GM12873 (cell line): ENCODE data around the gene SCAMP5.

Experiments used
- TF ChIP-seq, protein P1 (sequence below): IDR thresholded peaks from 2 replicates; pipeline ENCODE4 v1.5.1; 2012; ENCODE audit warnings: low read depth, mild to moderate bottlenecking, moderate library complexity, low read length, control low read depth; ENCODE audit not compliant: insufficient read depth; ENCODE audit errors: missing control alignments

Gene SCAMP5

DNA sequence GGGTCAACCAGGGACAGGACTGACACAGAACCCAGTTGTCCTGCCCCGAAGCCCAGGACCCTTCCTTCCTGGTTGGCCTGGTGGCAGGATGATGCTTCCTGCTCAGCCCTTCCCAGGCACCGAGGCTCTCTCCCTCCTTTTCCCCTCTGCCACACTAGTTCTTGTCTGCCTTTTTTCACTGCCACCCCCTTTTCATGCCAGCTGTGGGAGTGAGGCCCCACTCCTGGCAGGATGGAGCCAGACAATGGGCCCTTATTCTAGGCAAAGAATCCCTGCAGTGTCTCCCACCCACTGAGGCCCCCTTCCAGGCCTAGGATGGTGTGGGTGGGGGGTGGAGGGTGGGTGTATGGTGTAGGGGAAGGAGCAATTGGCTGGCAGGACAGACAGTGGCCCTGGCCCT lies 1.1 kb upstream of the SCAMP5 start:
- TF ChIP-seq, protein P1, sequence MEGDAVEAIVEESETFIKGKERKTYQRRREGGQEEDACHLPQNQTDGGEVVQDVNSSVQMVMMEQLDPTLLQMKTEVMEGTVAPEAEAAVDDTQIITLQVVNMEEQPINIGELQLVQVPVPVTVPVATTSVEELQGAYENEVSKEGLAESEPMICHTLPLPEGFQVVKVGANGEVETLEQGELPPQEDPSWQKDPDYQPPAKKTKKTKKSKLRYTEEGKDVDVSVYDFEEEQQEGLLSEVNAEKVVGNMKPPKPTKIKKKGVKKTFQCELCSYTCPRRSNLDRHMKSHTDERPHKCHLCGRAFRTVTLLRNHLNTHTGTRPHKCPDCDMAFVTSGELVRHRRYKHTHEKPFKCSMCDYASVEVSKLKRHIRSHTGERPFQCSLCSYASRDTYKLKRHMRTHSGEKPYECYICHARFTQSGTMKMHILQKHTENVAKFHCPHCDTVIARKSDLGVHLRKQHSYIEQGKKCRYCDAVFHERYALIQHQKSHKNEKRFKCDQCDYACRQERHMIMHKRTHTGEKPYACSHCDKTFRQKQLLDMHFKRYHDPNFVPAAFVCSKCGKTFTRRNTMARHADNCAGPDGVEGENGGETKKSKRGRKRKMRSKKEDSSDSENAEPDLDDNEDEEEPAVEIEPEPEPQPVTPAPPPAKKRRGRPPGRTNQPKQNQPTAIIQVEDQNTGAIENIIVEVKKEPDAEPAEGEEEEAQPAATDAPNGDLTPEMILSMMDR: no peak

DNA sequence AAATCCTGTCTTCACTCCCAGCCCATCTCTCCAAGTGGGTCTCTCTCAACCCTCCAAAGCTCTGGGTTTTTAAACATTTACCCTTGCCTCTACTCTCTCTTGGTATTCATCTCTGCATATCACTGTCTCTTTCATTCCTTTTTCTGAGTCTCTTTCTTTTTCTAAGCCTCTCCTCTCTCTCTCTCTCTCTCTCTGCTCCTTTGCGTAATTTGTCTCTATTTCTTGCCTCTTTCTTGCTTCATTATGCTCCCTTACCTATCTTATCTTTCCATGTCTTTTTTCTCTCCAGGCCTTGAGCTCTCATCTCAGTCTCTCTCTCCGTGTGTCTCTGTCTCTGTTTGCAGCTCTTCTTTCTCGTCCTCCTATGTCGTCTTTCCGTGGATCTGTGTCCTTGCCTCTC lies 678 bp upstream of the SCAMP5 start:
- TF ChIP-seq, protein P1: no peak

DNA sequence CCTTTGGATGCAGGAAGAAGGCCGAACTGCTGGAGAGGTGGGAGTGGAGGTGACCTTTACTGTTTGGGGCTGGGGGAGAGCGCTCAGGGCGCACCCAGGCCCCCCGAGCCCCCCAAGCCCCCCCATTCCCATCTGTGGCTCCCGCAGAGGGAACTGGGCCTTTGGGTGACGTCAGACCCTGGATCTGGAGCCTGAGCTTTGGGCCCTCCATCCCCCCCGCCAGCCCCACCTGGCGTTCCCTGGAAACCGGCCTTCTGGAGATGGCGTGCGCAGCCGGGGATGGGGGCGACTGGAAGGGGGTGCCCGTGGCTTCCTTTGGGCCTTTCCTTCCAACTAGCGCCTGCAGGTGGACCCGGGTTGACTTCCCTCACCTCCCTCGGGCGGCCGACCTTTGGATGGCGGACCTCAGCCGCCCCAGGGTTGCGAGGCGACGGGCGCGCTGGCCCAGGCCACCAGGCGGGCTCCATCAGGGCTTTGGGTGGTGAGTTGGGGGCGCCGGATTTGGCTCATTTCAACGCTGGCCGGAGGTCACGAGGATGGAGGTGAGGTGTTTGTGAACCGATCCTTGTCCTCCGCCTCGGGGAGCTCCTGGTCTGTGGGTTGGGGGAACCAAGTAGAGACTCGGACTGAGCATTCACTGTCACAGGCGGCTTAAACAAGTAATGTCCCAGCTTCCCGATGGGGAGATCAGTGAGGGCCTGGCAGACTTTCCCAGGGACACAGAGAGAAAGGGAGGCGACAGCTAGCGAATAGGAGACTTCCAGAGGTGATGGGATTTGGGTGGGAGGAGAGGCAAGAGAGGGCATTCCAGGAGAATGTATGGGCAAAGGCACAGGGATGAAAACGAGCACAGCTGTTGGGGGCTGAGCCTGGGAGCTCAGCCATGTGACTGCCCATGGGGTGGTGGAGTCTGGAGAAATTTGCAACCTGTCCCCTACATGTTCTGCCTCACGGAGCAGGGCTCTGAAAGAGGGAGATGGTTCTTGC lies 709 bp downstream of the SCAMP5 start:
- TF ChIP-seq, protein P1: no peak

DNA sequence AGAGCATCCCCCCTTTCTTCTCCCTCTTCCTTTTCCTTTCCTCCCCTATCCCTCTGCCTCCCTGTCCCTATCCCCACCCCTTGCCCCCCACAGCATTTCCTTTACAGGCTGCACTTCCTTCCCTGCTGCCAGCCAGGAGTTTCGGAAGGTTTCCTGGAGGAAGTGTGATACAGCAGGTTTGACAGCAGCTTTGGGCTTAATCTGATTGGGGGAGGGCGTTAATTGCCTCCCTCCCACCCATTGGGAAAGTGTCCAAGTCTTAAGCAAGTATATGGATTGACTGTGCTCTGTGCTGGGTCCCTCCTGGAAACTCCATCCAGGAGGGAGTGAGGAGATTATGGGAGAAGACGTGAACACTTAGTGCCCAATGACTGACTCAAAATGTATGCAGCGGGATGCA lies 1.8 kb downstream of the SCAMP5 start:
- TF ChIP-seq, protein P1: no peak

DNA sequence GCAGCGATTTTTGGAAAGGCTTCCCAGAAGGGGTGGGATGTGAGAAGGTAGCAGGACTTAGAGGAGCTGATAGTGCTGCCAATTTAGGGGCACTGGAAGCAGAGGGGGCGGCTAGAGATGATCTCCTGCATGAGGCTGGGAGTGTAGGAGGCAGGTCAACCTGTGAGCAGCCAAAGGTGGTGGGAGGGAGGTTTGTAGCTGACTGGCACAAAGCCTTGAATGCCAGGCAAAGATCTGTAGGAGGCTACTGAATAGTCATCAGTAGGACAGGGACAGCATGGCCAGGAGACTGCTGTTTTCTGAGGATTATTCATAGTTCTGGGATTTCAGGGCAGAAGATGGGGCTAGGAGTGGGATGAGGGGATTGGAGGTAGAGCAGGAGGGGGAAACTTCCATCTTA lies 2.2 kb downstream of the SCAMP5 start:
- TF ChIP-seq, protein P1: no peak

DNA sequence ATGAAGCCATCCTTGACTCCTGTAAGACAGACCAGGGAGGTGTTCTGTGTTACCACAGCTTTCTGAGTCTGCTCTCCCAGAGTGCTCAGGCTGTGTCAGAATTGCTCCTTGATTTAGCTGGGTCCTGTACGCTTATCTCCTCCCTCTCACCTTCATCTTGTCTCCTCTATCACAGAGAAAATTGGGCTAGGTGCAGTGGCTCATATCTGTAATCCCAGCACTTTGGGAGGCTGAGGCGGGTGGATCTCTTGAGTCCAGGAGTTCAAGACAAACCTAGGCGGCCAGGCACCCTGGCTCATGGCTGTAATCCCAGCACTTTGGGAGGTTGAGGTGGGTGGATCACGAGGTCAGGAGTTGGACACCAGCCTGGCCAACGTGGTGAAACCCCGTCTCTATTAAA lies 5.9 kb downstream of the SCAMP5 start:
- TF ChIP-seq, protein P1: no peak

DNA sequence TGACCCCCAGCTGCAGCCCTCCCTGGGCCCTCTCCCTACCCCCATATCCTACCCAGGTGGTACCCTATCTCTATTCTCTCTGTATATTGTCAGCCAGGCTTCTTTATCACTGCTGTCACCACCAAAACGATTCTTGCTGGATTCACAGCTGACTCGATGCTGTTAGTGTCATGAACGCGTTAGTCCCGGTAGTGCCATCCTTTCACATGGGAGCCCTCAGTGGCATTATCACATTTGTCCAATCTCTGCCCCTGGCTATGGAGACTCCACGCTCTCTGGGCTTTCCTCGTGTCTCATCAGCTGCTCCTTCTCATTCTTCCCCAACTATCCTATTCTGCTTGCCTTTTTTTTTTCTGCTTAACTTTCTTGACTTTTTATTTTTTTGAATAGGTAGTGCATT lies 7.0 kb downstream of the SCAMP5 start:
- TF ChIP-seq, protein P1: no peak
